NCI-H446 treated with DMSO at 0.1 percent for 48 hours (cell line): ENCODE measurements around the gene TDRKH.

Experiments used
- DNase-seq: peaks from one replicate; lab custom pipeline; 2025; lab: John Stamatoyannopoulos, UW

Gene TDRKH

GRCh38 chr1:151790071-151790939 lies at the start of gene TDRKH:
Gene TDRKH (minus strand): TSS chr1:151790500. CDS start chr1:151783022, 7,478 bp downstream.
- peak; percentile 100 for DNase-seq

GRCh38 chr1:151839457-151840403 lies 49.4 kb upstream of the TDRKH start, which contains the start of gene C2CD4D:
Gene C2CD4D (minus strand): TSS chr1:151839820. CDS start chr1:151838989, 831 bp downstream.
- no peak for DNase-seq

- DNase-seq = no peak
These were observed 48.7 kb upstream of the TDRKH start for GRCh38 chr1:151839082-151839412.

- no peak for DNase-seq
These were observed 48.2 kb upstream of the TDRKH start for GRCh38 chr1:151838222-151839081.

GRCh38 chr1:151837884-151838221 lies 47.6 kb upstream of the TDRKH start:
- DNase-seq = no peak

- DNase-seq = no peak
These were observed 46.9 kb upstream of the TDRKH start for GRCh38 chr1:151837197-151837596.

GRCh38 chr1:151835596-151835995 lies 45.3 kb upstream of the TDRKH start:
- DNase-seq = no peak

GRCh38 chr1:151834239-151834638 lies 43.9 kb upstream of the TDRKH start:
- no peak for DNase-seq

- DNase-seq = no peak
These were observed 43.0 kb upstream of the TDRKH start for GRCh38 chr1:151833172-151833900.

GRCh38 chr1:151832318-151832980 lies 42.1 kb upstream of the TDRKH start:
- DNase-seq = peak; percentile 64

- DNase-seq = no peak
These were observed 41.3 kb upstream of the TDRKH start, which contains the start of gene RORC for GRCh38 chr1:151831605-151832004. Gene RORC (minus strand): TSS chr1:151831802. CDS start chr1:151831764, 38 bp downstream.

- DNase-seq = no peak
These were observed 40.9 kb upstream of the TDRKH start for GRCh38 chr1:151831256-151831591.

GRCh38 chr1:151830055-151830454 lies 39.8 kb upstream of the TDRKH start:
- DNase-seq = no peak

- no peak for DNase-seq
These were observed 39.2 kb upstream of the TDRKH start for GRCh38 chr1:151829352-151830046.

- DNase-seq = no peak
These were observed 38.6 kb upstream of the TDRKH start for GRCh38 chr1:151828921-151829320.

- DNase-seq = no peak
These were observed 37.6 kb upstream of the TDRKH start for GRCh38 chr1:151827853-151828252.

GRCh38 chr1:151825751-151826660 lies 35.7 kb upstream of the TDRKH start:
- no peak for DNase-seq

- DNase-seq = no peak
These were observed 34.9 kb upstream of the TDRKH start for GRCh38 chr1:151825204-151825603.

- no peak for DNase-seq
These were observed 32.9 kb upstream of the TDRKH start for GRCh38 chr1:151823175-151823574.
